Endodermal cell (in vitro differentiated cells): ENCODE measurements around the gene BCL2L2. TPM values are rescaled to one million over a fixed set of nuclear protein-coding genes. Genes with fewer than 3 reads are reported as not detected.
A peak's percentile ranks its signal among the peaks of the same experiment; 100 is the strongest.

Source experiments
- DNase-seq: peaks from one replicate; pipeline ENCODE4 v3.0.0-alpha.2; 2017
- H3K27ac ChIP-seq: 2 replicates; pipeline ENCODE4 v1.5.1; 2013; ENCODE audit warnings: mild to moderate bottlenecking, low read depth, low read length, moderate library complexity
- H3K27me3 ChIP-seq: 2 replicates; pipeline ENCODE4 v1.6.1; 2013; ENCODE audit warnings: mild to moderate bottlenecking, low read length, moderate library complexity; ENCODE audit not compliant: insufficient read depth, control insufficient read depth, poor library complexity, severe bottlenecking
- H3K36me3 ChIP-seq: 2 replicates; pipeline ENCODE4 v1.7.0; 2013; ENCODE audit warnings: mild to moderate bottlenecking, low read length, moderate library complexity; ENCODE audit not compliant: control insufficient read depth, insufficient read depth
- H3K4me1 ChIP-seq: one replicate; pipeline ENCODE4 v1.7.0; 2013; ENCODE audit warnings: low read length; ENCODE audit not compliant: control insufficient read depth, insufficient read depth
- H3K4me3 ChIP-seq: 2 replicates; pipeline ENCODE4 v1.5.1; 2013; ENCODE audit warnings: mild to moderate bottlenecking, low read length, moderate library complexity
- H3K9ac ChIP-seq: 2 replicates; pipeline ENCODE4 v1.6.1; 2013; ENCODE audit warnings: mild to moderate bottlenecking, low read length, moderate library complexity; ENCODE audit not compliant: poor library complexity, severe bottlenecking; ENCODE audit errors: extremely low read depth
- H3K9me3 ChIP-seq: 2 replicates; pipeline ENCODE4 v1.6.1; 2013; ENCODE audit warnings: mild to moderate bottlenecking, low read length, moderate library complexity; ENCODE audit not compliant: control insufficient read depth
- H3K27ac Mint-ChIP-seq: 2 replicates; pipeline ENCODE4 v1.8.0; 2020; ENCODE audit warnings: mixed read lengths
- H3K27me3 Mint-ChIP-seq: 2 replicates; pipeline ENCODE4 v1.8.0; 2021; ENCODE audit warnings: mild to moderate bottlenecking, mixed read lengths; ENCODE audit not compliant: insufficient read depth
- H3K36me3 Mint-ChIP-seq: 2 replicates; pipeline ENCODE4 v1.8.0; 2020; ENCODE audit warnings: low read depth, mixed read lengths
- H3K4me1 Mint-ChIP-seq: 2 replicates; pipeline ENCODE4 v1.8.0; 2020; ENCODE audit warnings: mixed read lengths
- H3K4me3 Mint-ChIP-seq: 2 replicates; pipeline ENCODE4 v1.8.0; 2020; ENCODE audit warnings: mild to moderate bottlenecking, moderate library complexity, mixed read lengths
- H3K9me3 Mint-ChIP-seq: 2 replicates; pipeline ENCODE4 v1.8.0; 2020; ENCODE audit warnings: mild to moderate bottlenecking, mixed read lengths
- WGBS, 2 experiments: methylation state at CpG; one replicate each; pipeline versions ENCODE4 v1.1.5 to v1.1.7; 2013; ENCODE audit warnings: missing lambda C conversion rate in 2 of 2, mixed read lengths in 1 of 2; ENCODE audit not compliant: insufficient coverage in 1 of 2, insufficient read length in 1 of 2; 5-methylcytosine and 5-hydroxymethylcytosine counted together
- total RNA-seq, 2 donors: library from RNA; stranded (reverse); fragmentation: NEBNext Ultra II Directional in 1 of 2; extraction: Animal tissue kit (Norgen Biotek cat#: 25700) in 1 of 2; gene quantifications; 2 replicates in 1 of 2; 3 replicates in 1 of 2; pipeline ENCODE4 v1.2.1, GENCODE V29; 2021
- TF ChIP-seq, protein P1 (sequence below): fragments of 200-600 bp; sonication (generic); conservative IDR thresholded peaks from 2 replicates; pipeline ENCODE4 v1.5.0; 2021; ENCODE audit warnings: antibody characterized with exemption, mild to moderate bottlenecking

BCL2L2 gene
- total RNA-seq, 2 donors from 2014 or later: 21.9 to 29.5 TPM

DNA sequence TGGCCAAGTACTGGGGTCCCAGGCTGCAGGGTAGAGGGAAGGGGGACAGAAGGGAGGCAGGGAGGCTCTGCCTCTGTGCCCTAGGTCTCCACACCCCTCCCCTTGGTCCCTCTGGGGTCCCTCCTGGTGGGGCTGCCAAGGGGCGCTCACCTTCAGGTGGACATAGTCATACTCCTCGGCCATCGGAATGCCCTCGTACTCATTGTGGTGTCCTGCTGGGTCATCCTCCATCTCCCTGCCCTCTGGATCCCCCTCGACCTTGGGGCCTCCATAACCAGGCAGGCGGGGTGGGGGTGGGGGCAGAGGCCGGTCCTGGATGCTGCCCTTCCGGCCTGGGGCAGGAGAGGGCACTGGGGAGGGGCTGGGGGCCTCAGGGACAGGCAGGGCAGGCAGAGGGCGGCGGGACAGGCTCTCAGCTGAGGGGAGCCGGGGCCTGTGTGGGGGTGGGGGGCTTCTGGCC is 52.6 kb downstream of the BCL2L2 start:
- Histone ChIP-seq H3K4me3 (no peak overlapping the region), H3K9ac (no peak overlapping the region), H3K9me3 (no peaks in the 10 kb centered on the region), H3K27ac (peak overlapping the region; percentile 38), H3K36me3 (peaks cover 57% of the 10 kb centered on the region), H3K27me3 (no peaks in the 10 kb centered on the region), H3K4me1 (peaks cover 5% of the 10 kb centered on the region)
- Mint-ChIP-seq H3K4me1 (peaks cover 24% of the 10 kb centered on the region), H3K9me3 (no peaks in the 10 kb centered on the region), H3K27me3 (peaks cover 10% of the 10 kb centered on the region), H3K27ac (no peak overlapping the region), H3K4me3 (no peak overlapping the region), H3K36me3 (peaks cover 41% of the 10 kb centered on the region)
- TF ChIP-seq, protein P1, sequence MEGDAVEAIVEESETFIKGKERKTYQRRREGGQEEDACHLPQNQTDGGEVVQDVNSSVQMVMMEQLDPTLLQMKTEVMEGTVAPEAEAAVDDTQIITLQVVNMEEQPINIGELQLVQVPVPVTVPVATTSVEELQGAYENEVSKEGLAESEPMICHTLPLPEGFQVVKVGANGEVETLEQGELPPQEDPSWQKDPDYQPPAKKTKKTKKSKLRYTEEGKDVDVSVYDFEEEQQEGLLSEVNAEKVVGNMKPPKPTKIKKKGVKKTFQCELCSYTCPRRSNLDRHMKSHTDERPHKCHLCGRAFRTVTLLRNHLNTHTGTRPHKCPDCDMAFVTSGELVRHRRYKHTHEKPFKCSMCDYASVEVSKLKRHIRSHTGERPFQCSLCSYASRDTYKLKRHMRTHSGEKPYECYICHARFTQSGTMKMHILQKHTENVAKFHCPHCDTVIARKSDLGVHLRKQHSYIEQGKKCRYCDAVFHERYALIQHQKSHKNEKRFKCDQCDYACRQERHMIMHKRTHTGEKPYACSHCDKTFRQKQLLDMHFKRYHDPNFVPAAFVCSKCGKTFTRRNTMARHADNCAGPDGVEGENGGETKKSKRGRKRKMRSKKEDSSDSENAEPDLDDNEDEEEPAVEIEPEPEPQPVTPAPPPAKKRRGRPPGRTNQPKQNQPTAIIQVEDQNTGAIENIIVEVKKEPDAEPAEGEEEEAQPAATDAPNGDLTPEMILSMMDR: no peak
- DNase-seq: no peak
- WGBS, 2 experiments: 97 to 100% methylated on average over 2 to 11 of the region's 11 CpGs

DNA sequence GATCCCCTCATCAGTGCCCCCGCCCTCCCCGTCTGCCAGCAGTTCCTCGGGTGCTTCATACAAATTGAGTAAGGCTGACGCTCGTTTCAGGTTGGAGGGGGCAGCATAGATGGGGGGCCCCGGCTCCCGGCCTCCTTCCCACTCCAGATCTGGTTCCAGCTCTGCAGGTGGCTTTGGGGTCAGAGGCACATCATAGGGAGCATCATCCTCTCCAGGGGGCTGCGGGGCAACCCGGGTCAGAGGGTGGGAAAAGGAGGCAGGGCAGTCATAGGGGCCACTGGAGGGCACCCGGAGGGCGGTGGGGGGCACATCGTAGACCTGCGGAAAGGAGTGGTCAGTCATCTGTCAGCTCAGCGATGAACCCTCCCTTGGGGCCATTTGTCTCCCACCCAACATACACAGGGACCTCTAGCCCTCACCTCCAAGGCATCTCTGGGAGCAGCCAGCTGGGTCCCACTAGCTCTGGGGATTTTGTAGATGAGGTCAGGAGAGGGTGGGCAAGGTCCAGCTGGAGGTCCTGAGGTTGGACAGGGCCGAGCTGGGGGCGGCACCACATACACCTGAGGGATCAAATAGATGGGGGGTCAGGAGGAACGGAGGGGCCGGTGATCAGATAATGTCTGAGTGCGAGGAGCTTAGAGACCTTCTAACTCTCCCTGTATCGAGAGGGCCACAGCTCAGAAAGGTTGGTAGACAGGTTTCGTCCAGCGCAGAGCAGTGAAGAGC is 53.3 kb downstream of the BCL2L2 start:
- peaks cover 5% of the 10 kb centered on the region for H3K4me1 ChIP-seq
- H3K36me3 ChIP-seq: peaks cover 57% of the 10 kb centered on the region
- Mint-ChIP-seq H3K27ac (no peak overlapping the region), H3K36me3 (peaks cover 44% of the 10 kb centered on the region), H3K4me3 (no peak overlapping the region), H3K4me1 (peaks cover 29% of the 10 kb centered on the region), H3K9me3 (no peaks in the 10 kb centered on the region), H3K27me3 (peaks cover 3% of the 10 kb centered on the region)
- no peaks in the 10 kb centered on the region for H3K27me3 ChIP-seq
- no peaks in the 10 kb centered on the region for H3K9me3 ChIP-seq
- DNase-seq: no peak
- no peak overlapping the region for H3K9ac ChIP-seq
- TF ChIP-seq, protein P1: no peak
- no peak overlapping the region for H3K27ac ChIP-seq
- 95% methylated on average over 10 to 22 of the region's 22 CpGs for WGBS, 2 experiments
- H3K4me3 ChIP-seq: no peak overlapping the region

DNA sequence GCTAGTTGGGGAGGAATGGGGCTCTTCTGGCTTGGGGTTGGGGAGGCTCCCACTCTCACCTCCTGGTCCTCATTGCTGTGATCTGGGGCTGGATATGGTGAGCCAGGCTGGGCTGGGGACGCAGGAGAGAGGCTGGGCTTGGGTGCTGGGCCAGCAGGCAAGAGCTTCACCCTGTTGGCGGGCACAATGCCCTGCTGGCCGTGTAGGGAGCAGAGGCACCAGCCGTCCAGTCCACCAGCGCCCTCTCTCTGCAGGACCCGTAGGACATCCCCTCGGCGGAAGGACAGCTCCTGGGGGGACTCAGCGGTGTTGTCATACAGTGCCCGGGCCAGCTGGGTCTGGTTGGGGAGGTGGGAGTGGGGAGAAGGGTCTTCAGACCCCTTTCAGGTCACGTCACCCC is 53.9 kb downstream of the BCL2L2 start:
- Mint-ChIP-seq H3K36me3 (peaks cover 44% of the 10 kb centered on the region), H3K27ac (no peak overlapping the region), H3K27me3 (no peaks in the 10 kb centered on the region), H3K4me1 (peaks cover 29% of the 10 kb centered on the region), H3K9me3 (no peaks in the 10 kb centered on the region), H3K4me3 (no peak overlapping the region)
- TF ChIP-seq, protein P1: peak; percentile 65
- peak; percentile 78 for DNase-seq
- Histone ChIP-seq H3K9ac (no peak overlapping the region), H3K27ac (no peak overlapping the region), H3K9me3 (no peaks in the 10 kb centered on the region), H3K27me3 (no peaks in the 10 kb centered on the region), H3K4me3 (no peak overlapping the region), H3K36me3 (peaks cover 57% of the 10 kb centered on the region), H3K4me1 (peaks cover 5% of the 10 kb centered on the region)
- 85 to 86% methylated on average over 4 to 11 of the region's 11 CpGs for WGBS, 2 experiments
